T-helper 2 cell treated with Interferon-gamma antibody and Interleukin-4, amounts not matched to agents 5 μg/mL and 100 μg/mL, for 36 hours (primary cell): Measurements from ENCODE around the gene WDR46.
A peak's percentile ranks its signal among the peaks of the same experiment; 100 is the strongest.
"Not testable (repeated sequence)": the region's sequence is repeated elsewhere in the genome, so short reads cannot be mapped to it uniquely, and the experiment has no call there.

Experiments
- DNase-seq: peaks from one replicate; pipeline ENCODE4 v3.0.0; 2021; ENCODE audit warnings: low spot score
- H3K27ac Mint-ChIP-seq: one replicate; pipeline ENCODE4 v1.8.0; 2021; ENCODE audit warnings: mild to moderate bottlenecking, mixed read lengths
- H3K27me3 Mint-ChIP-seq: one replicate; pipeline ENCODE4 v1.8.0; 2021; ENCODE audit warnings: low read depth, mixed read lengths
- H3K36me3 Mint-ChIP-seq: one replicate; pipeline ENCODE4 v1.8.0; 2021; ENCODE audit warnings: low read depth, mixed read lengths
- H3K4me1 Mint-ChIP-seq: one replicate; pipeline ENCODE4 v1.8.0; 2021; ENCODE audit warnings: low read depth, mixed read lengths
- H3K4me3 Mint-ChIP-seq: one replicate; pipeline ENCODE4 v1.8.0; 2022; ENCODE audit warnings: mild to moderate bottlenecking, moderate library complexity, mixed read lengths
- H3K9me3 Mint-ChIP-seq: one replicate; pipeline ENCODE4 v1.8.0; 2021; ENCODE audit warnings: mixed read lengths

WDR46 gene

DNA sequence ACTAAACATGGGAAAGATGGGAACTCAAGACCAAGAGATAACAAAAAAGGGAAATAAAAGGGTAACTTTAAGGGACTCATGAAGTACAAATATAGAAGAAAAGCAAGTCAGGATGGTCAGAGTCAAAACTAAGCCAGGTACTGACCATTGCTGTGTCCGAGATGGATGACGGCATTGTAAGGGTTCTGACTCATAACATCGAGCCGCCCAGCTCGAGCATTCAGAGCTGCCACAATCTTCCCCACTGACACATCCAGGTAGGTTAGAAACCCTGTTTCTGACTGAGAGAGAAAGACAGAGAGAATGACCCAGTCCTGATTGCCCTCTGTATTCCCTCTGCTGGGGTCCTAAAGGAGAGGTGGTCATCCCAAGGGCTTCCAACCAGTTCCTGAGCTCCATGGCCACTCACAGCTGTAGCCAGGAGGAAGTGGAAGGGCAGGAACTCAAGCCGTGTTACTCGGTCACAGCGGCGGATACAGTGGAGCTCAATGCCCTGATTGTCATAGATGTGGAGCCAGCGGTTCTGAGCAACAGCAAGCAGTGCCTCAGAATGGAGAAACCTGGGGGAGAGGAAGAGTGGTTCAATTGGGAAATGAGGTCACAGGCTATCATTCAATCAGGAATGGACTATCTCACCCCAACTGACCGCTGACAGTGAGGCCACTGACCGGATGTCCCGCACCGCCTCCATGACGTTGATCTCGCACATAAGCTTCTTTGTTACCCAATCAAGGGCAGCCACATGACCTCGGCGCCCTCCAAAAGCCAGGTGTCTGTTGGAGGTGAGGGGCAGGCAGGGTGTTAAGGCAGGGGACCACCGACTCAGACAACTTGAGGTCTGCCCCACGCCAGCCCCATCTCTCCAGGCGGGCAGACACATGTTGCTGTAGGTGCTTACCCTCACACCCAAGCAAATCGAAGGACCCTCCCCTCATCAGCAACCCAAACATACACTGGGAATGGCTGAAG lies 1.8 kb downstream of the WDR46 start:
- peaks cover 49% of the 10 kb centered on the region for H3K36me3 Mint-ChIP-seq
- peak overlapping the region; percentile 56 for H3K27ac Mint-ChIP-seq
- peak overlapping the region; percentile 98 for H3K4me3 Mint-ChIP-seq
- no peaks in the 10 kb centered on the region for H3K9me3 Mint-ChIP-seq
- peaks cover 26% of the 10 kb centered on the region for H3K4me1 Mint-ChIP-seq
- no peak for DNase-seq
- no peaks in the 10 kb centered on the region for H3K27me3 Mint-ChIP-seq

DNA sequence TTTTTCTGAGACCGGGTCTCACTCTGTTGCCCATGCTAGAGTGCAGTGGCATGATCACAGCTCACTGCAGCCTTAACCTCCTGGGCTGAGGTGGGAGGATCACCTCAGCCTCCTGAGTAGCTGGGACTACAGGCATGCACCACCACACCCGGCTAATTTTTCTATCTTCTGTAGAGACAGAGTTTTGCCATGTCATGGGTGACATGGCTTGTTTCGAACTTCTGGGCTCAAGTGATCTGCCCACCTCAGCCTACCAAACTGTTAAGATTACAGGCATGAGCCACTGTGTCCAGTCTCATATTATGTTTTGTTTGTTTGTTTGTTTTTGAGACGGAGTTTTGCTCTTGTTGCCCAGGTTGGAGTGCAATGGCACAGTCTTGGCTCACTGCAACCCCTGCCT lies 3.8 kb downstream of the WDR46 start:
- not testable (repeated sequence) for H3K27ac Mint-ChIP-seq, H3K9me3 Mint-ChIP-seq, DNase-seq, H3K27me3 Mint-ChIP-seq, H3K4me3 Mint-ChIP-seq
- Mint-ChIP-seq H3K4me1 (peaks cover 20% of the 10 kb centered on the region), H3K36me3 (peaks cover 39% of the 10 kb centered on the region)

- Mint-ChIP-seq H3K27me3 (no peaks in the 10 kb centered on the region), H3K4me1 (peaks cover 20% of the 10 kb centered on the region), H3K4me3 (no peak overlapping the region), H3K27ac (no peak overlapping the region), H3K36me3 (peaks cover 44% of the 10 kb centered on the region), H3K9me3 (no peaks in the 10 kb centered on the region)
- no peak for DNase-seq
Measured at GRCh38 chr6:33280539-33280938, 8.5 kb downstream of the WDR46 start.

DNA sequence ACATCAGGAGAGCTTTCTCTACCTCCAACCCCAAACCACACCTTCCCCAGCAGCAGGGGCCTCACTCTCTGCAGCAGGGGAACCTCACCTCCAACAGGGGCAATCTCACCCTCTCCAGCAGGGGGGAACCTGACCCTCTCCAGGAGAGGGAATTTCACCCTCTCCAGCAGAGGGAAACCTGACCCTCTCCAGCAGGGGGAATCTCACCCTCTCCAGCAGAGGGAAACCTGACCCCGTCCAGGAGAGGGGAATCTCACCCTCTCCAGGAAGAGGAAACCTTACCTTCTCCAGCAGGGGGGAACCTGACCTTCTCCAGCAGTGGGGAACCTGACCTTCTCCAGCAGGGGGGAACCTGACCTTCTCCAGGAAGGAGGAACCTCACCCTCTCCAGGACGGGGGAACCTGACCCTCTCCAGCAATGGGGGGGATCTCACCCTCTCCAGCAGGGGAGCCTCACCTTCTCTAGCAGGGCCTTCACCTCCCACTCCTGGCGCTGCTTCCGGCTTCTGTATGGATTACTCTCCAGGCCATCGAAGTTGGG lies 9.0 kb downstream of the WDR46 start:
- DNase-seq: no peak
- Mint-ChIP-seq H3K27ac (peak overlapping the region; percentile 26), H3K4me1 (peaks cover 25% of the 10 kb centered on the region), H3K27me3 (no peaks in the 10 kb centered on the region), H3K4me3 (no peak overlapping the region), H3K9me3 (no peaks in the 10 kb centered on the region), H3K36me3 (peaks cover 49% of the 10 kb centered on the region)

DNA sequence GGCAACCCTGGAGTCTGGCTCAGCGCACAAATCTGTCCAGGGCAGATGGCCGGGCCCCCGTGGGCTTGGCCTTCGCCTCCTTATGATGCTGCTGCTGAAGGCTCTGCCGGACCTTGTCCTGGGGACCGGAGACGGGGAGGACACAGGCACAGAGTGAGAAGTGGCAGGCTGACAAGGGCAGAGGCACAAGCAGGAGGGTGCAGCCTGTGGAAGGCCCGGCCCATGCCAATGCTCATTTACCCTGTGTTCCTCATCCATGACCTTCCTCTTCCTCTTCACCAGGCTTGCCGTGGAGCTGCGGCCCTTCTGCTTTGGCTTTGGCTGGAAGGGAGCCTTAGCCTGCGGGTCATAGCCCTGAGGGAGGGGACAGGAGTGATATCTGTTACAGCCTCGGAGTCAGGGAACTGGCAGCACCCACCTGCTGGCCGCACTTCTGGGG lies 9.8 kb downstream of the WDR46 start:
- Mint-ChIP-seq H3K27ac (peak overlapping the region; percentile 62), H3K4me3 (peak overlapping the region; percentile 34), H3K4me1 (peaks cover 33% of the 10 kb centered on the region), H3K9me3 (no peaks in the 10 kb centered on the region), H3K27me3 (no peaks in the 10 kb centered on the region), H3K36me3 (peaks cover 55% of the 10 kb centered on the region)
- DNase-seq: no peak

DNA sequence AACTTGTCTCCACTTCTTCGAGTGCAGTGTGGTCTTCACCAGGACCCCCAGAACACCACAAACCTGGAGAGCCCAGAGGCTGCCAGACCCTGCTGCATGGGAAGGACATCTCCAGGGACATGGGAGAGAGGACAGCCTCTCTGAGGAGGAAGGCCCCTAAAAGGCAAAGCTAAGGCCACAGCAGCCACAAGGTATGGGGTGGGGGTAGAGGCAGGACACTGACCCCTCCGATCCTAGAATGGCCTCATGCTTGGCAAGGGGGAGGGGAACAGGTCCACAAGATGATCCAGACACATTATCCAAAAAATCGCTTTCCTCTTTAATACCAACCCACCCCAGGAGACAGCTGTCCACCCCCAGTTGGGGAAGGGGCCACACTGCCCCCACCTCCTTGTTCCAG lies 10.2 kb downstream of the WDR46 start:
- Mint-ChIP-seq H3K27me3 (no peaks in the 10 kb centered on the region), H3K27ac (peak overlapping the region; percentile 62), H3K9me3 (no peaks in the 10 kb centered on the region), H3K4me3 (peak overlapping the region; percentile 34), H3K4me1 (peaks cover 35% of the 10 kb centered on the region), H3K36me3 (peaks cover 57% of the 10 kb centered on the region)
- no peak for DNase-seq

DNA sequence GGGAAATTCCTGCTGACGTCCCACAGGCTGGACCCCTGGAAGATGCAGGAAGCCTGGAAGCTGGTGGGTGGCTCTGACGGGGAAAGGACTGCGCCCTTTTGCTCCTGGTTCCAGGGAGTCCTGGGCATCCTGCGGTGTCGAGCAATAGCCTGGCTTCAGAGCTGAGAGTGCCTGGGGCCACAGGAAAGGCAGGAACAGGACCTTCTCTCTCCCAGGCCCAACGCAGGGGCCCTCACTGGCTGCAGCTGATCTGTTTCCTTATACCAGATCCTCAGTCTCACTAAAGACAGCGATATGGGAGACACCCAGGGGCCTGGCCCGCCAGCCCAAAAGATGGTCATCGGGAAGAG lies 10.7 kb downstream of the WDR46 start:
- no peak for DNase-seq
- peaks cover 39% of the 10 kb centered on the region for H3K4me1 Mint-ChIP-seq
- H3K36me3 Mint-ChIP-seq: peaks cover 61% of the 10 kb centered on the region
- peak overlapping the region; percentile 62 for H3K27ac Mint-ChIP-seq
- H3K9me3 Mint-ChIP-seq: no peaks in the 10 kb centered on the region
- no peaks in the 10 kb centered on the region for H3K27me3 Mint-ChIP-seq
- peak overlapping the region; percentile 91 for H3K4me3 Mint-ChIP-seq

- DNase-seq: peak; percentile 23
- Mint-ChIP-seq H3K9me3 (no peaks in the 10 kb centered on the region), H3K4me3 (peak overlapping the region; percentile 91), H3K4me1 (peaks cover 44% of the 10 kb centered on the region), H3K27ac (peak overlapping the region; percentile 96), H3K36me3 (peaks cover 65% of the 10 kb centered on the region), H3K27me3 (no peaks in the 10 kb centered on the region)
Measured at GRCh38 chr6:33277663-33278391, 11.2 kb downstream of the WDR46 start.

- DNase-seq: peak; percentile 87
- H3K4me3 Mint-ChIP-seq: peak within 1 kb of the TSS; percentile 100
- H3K27ac Mint-ChIP-seq: peak within 1 kb of the TSS; percentile 96
- no peaks in the 10 kb centered on the region for H3K27me3 Mint-ChIP-seq
- no peaks in the 10 kb centered on the region for H3K9me3 Mint-ChIP-seq
- peaks cover 47% of the 10 kb centered on the region for H3K4me1 Mint-ChIP-seq
- H3K36me3 Mint-ChIP-seq: peaks cover 66% of the 10 kb centered on the region
Measured at GRCh38 chr6:33276864-33277662, 12.0 kb downstream of the WDR46 start, which contains the start of gene B3GALT4. B3GALT4 (plus strand) TSS chr6:33277123; CDS start chr6:33277420, 297 bp downstream.

GRCh38 chr6:33276581-33276863 lies 12.5 kb downstream of the WDR46 start:
- no peaks in the 10 kb centered on the region for H3K27me3 Mint-ChIP-seq
- peak overlapping the region; percentile 100 for H3K4me3 Mint-ChIP-seq
- no peak for DNase-seq
- no peaks in the 10 kb centered on the region for H3K9me3 Mint-ChIP-seq
- H3K27ac Mint-ChIP-seq: peak overlapping the region; percentile 88
- H3K4me1 Mint-ChIP-seq: peaks cover 47% of the 10 kb centered on the region
- H3K36me3 Mint-ChIP-seq: peaks cover 66% of the 10 kb centered on the region

- Mint-ChIP-seq H3K4me3 (peak overlapping the region; percentile 100), H3K36me3 (peaks cover 66% of the 10 kb centered on the region), H3K27ac (peak overlapping the region; percentile 88), H3K4me1 (peaks cover 47% of the 10 kb centered on the region)
- not testable (repeated sequence) for H3K9me3 Mint-ChIP-seq, H3K27me3 Mint-ChIP-seq, DNase-seq
Measured at GRCh38 chr6:33275795-33276580, 13.1 kb downstream of the WDR46 start.

DNA sequence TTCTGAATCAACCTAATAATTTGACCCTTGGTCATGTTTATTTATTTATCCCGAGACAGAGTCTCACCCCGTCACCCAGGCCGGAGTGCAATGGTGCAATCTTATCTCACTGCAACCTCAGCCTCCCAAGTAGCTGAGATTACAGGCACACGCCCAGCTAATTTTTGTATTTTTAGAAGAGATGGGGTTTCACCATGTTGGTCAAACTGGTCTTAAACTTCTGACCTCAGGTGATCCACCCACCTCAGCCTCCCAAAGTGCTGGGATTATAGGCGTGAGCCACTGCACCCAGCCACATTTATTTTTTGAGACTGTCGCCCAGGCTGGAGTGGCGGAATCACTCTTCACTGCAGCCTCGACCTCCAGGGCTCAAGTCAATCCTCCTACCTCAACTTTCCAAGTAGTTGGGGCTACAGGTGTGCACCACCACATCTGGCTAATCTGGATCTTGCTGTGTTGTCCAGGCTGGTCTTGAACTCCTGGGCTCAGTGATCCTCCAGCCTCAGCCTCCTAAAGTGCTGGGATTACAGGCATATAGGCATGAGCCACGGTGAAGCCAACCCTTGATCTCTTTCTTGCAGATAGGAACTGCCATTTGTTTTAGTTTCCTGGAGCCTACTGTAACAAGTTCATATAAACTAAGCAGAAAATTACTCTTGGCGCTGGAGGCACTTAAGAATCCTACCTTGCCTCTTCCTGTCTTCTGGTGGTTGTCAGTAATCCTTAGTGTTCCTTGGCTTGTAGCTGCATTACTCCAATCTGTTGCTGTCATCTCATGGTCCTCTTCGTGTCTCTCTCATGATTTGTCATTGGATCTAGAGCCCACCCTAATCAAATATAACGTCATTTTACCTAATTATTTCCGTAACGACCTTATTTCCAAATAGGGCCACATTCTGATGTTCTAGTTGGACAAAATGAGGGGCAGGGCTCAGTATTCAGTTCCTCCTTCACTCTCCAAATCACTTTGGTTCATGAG lies 14.8 kb downstream of the WDR46 start:
- peaks cover 52% of the 10 kb centered on the region for H3K4me1 Mint-ChIP-seq
- H3K36me3 Mint-ChIP-seq: peaks cover 69% of the 10 kb centered on the region
- H3K9me3 Mint-ChIP-seq: no peaks in the 10 kb centered on the region
- H3K27me3 Mint-ChIP-seq: no peaks in the 10 kb centered on the region
- peak overlapping the region; percentile 100 for H3K27ac Mint-ChIP-seq
- no peak for DNase-seq
- H3K4me3 Mint-ChIP-seq: peak overlapping the region; percentile 100
